ENCODE data around the gene ZNF710. TPM values are rescaled to one million over a fixed set of nuclear protein-coding genes. Genes with fewer than 3 reads are reported as not detected.
A peak's percentile ranks its signal among the peaks of the same experiment; 100 is the strongest.
"Not testable (repeated sequence)": the region's sequence is repeated elsewhere in the genome, so short reads cannot be mapped to it uniquely, and the experiment has no call there.

The ZNF710 gene
- total and polyA plus RNA-seq, 2 experiments from 2014 or later, result 15.9 to 18.2 TPM

GRCh38 chr15:90067953-90068606, 67.0 kb downstream of the ZNF710 start (continued):
- TF ChIP-seq CTCF (conservative IDR thresholded peaks at IDR 0.05; ENCODE audit: low read depth in 2 of 2) (no peak), NANOG (IDR thresholded peaks at IDR 0.05; ENCODE audit: borderline replicate concordance) (no peak), ZNF114 (CRISPR knock-in tag; IDR thresholded peaks at IDR 0.05) (no peak)
- TF ChIP-seq, protein P1, sequence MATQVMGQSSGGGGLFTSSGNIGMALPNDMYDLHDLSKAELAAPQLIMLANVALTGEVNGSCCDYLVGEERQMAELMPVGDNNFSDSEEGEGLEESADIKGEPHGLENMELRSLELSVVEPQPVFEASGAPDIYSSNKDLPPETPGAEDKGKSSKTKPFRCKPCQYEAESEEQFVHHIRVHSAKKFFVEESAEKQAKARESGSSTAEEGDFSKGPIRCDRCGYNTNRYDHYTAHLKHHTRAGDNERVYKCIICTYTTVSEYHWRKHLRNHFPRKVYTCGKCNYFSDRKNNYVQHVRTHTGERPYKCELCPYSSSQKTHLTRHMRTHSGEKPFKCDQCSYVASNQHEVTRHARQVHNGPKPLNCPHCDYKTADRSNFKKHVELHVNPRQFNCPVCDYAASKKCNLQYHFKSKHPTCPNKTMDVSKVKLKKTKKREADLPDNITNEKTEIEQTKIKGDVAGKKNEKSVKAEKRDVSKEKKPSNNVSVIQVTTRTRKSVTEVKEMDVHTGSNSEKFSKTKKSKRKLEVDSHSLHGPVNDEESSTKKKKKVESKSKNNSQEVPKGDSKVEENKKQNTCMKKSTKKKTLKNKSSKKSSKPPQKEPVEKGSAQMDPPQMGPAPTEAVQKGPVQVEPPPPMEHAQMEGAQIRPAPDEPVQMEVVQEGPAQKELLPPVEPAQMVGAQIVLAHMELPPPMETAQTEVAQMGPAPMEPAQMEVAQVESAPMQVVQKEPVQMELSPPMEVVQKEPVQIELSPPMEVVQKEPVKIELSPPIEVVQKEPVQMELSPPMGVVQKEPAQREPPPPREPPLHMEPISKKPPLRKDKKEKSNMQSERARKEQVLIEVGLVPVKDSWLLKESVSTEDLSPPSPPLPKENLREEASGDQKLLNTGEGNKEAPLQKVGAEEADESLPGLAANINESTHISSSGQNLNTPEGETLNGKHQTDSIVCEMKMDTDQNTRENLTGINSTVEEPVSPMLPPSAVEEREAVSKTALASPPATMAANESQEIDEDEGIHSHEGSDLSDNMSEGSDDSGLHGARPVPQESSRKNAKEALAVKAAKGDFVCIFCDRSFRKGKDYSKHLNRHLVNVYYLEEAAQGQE (IDR thresholded peaks at IDR 0.05; ENCODE audit: unreplicated experiment), result no peak

GRCh38 chr15:90070623-90071022, 69.5 kb downstream of the ZNF710 start:
- H3K4me3 ChIP-seq; ATAC-seq; H3K27ac Mint-ChIP-seq; H3K27ac ChIP-seq (ENCODE audit: low read depth); H3K9me3 Mint-ChIP-seq; H2AFZ ChIP-seq; H3K27me3 Mint-ChIP-seq (ENCODE audit: insufficient read depth, low read depth, poor library complexity); H3K27me3 ChIP-seq (ENCODE audit: insufficient read depth); H3K4me2 ChIP-seq; H3K36me3 ChIP-seq (ENCODE audit: insufficient read depth); H3K4me1 ChIP-seq (ENCODE audit: insufficient read depth); H3K9me2 ChIP-seq (ENCODE audit: insufficient read depth); H3K79me2 ChIP-seq (replicated peaks; ENCODE audit: insufficient read depth); H3F3A ChIP-seq (replicated peaks; ENCODE audit: low read depth); H4K20me1 ChIP-seq (replicated peaks; ENCODE audit: insufficient read depth); H3K4me1 Mint-ChIP-seq; DNase-seq (ENCODE audit: low spot score); H3K4me3 Mint-ChIP-seq: not testable (repeated sequence)
- peaks cover 14% of the 10 kb centered on the region for H3K36me3 Mint-ChIP-seq (ENCODE audit: low read depth)

- no peak overlapping the region for H3K27ac Mint-ChIP-seq
- H3K4me2 ChIP-seq, result no peak overlapping the region
- TF ChIP-seq EZH2phosphoT487 (IDR thresholded peaks at IDR 0.05; ENCODE audit: unreplicated experiment) (no peak), CTCF (conservative IDR thresholded peaks at IDR 0.05; ENCODE audit: low read depth in 2 of 2) (peak; percentile 72 to 75)
- H3K36me3 ChIP-seq (ENCODE audit: insufficient read depth), result peaks cover 6% of the 10 kb centered on the region; the same call in 1 of the 2 replicates
- H3F3A ChIP-seq (replicated peaks; ENCODE audit: low read depth), result 0 out of 2 replicates have a peak, but pooled peaks cover 2% of the 10 kb centered on the region
- ATAC-seq (no peak), DNase-seq (ENCODE audit: low spot score) (peak; percentile 76)
- H3K27me3 ChIP-seq (ENCODE audit: insufficient read depth), result no peaks in the 10 kb centered on the region
- peaks cover 8% of the 10 kb centered on the region for H3K4me1 Mint-ChIP-seq
- H3K79me2 ChIP-seq (replicated peaks; ENCODE audit: insufficient read depth), result no peaks in the 10 kb centered on the region
- H2AFZ ChIP-seq, result no peak overlapping the region
- no peak overlapping the region for H3K4me3 ChIP-seq
- H3K9me3 Mint-ChIP-seq, result no peaks in the 10 kb centered on the region
- H3K27ac ChIP-seq (ENCODE audit: low read depth), result no peak overlapping the region
- 0 out of 2 replicates have a peak, but pooled peaks cover under 1% of the 10 kb centered on the region for H3K4me1 ChIP-seq (ENCODE audit: insufficient read depth)
- no peaks in the 10 kb centered on the region for H3K27me3 Mint-ChIP-seq (ENCODE audit: insufficient read depth, low read depth, poor library complexity)
- peaks cover 17% of the 10 kb centered on the region for H3K36me3 Mint-ChIP-seq (ENCODE audit: low read depth)
- H3K9me2 ChIP-seq (ENCODE audit: insufficient read depth), result no peaks in the 10 kb centered on the region
- H3K4me3 Mint-ChIP-seq, result no peak overlapping the region
- 0 out of 2 replicates have a peak, but pooled peaks cover 3% of the 10 kb centered on the region for H4K20me1 ChIP-seq (replicated peaks; ENCODE audit: insufficient read depth)
Measured at GRCh38 chr15:90071220-90071807, 70.2 kb downstream of the ZNF710 start.
